ENCODE measurements around the gene RERGL.

The RERGL gene, protein sequence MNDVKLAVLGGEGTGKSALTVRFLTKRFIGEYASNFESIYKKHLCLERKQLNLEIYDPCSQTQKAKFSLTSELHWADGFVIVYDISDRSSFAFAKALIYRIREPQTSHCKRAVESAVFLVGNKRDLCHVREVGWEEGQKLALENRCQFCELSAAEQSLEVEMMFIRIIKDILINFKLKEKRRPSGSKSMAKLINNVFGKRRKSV

DNA sequence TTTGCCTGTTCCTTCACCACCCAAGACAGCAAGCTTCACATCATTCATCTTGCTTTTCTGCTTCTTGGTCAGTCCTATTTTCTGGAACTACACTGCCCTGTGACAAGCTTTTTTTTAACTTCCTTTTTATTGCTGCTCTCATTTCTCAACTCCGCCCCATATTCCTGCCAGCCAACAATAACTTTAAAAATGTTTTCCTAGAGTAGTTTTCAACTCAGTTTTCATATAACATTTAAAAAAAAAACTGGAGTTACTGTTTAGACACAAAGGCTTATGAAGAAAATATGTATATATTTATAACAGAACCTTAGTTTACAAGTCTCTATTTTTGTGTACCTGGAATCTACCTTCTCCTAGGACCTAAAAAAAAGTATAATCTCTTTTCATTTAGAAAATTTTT lies at the start of gene RERGL:
RERGL (minus strand) TSS at position 101 of the 400 bp plus-strand sequence; CDS start at position 48, 53 bp downstream.
- FAIRE-seq (no peak), DNase-seq (ENCODE audit: insufficient read length, low spot score) (no peak)
- TF ChIP-seq, protein P1, sequence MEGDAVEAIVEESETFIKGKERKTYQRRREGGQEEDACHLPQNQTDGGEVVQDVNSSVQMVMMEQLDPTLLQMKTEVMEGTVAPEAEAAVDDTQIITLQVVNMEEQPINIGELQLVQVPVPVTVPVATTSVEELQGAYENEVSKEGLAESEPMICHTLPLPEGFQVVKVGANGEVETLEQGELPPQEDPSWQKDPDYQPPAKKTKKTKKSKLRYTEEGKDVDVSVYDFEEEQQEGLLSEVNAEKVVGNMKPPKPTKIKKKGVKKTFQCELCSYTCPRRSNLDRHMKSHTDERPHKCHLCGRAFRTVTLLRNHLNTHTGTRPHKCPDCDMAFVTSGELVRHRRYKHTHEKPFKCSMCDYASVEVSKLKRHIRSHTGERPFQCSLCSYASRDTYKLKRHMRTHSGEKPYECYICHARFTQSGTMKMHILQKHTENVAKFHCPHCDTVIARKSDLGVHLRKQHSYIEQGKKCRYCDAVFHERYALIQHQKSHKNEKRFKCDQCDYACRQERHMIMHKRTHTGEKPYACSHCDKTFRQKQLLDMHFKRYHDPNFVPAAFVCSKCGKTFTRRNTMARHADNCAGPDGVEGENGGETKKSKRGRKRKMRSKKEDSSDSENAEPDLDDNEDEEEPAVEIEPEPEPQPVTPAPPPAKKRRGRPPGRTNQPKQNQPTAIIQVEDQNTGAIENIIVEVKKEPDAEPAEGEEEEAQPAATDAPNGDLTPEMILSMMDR (IDR thresholded peaks at IDR 0.05; ENCODE audit: insufficient read depth, missing control alignments) = no peak

DNA sequence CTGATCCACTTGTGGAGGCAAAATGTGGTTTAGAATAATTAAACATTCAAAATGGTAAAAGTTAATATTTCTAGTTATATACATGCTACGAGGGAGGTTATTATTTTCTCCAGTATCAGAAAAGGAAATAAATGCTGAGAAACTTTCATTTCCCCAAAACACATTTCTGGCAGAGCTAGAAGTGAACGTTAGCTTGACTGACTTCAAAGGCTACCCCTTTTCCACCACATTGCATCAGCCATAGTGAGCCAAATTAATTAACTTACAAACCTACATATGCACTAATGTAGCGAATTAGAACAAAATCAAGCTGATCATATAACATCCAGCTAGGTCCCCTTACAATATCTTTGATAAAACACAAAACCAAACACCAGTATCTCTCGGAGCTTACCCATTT lies 49.3 kb upstream of the RERGL start:
- TF ChIP-seq, protein P1 (IDR thresholded peaks at IDR 0.05; ENCODE audit: insufficient read depth, missing control alignments) = no peak
- no peak for FAIRE-seq
- no peak for DNase-seq (ENCODE audit: insufficient read length, low spot score)

DNA sequence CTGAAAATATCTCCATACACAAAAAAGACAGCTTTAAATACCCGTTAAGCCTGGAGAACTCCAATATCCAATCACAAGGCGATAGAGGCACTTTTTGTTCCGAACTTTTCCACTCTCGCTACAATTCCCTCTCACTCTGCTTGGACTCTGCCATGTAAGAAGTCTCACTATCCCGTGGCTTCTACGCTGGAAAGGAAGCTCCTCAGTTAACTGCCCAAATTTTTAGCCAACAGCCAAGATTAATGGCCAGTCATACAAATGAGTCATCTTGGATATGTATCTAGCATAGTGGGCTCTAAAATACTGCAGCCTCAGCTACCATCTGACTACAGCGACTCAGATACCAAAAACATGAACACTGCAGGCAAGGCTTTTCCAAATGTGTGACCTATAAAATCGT lies 45.5 kb upstream of the RERGL start:
- DNase-seq (ENCODE audit: insufficient read length, low spot score) (no peak), FAIRE-seq (no peak)
- TF ChIP-seq, protein P1 (IDR thresholded peaks at IDR 0.05; ENCODE audit: insufficient read depth, missing control alignments) = no peak

DNA sequence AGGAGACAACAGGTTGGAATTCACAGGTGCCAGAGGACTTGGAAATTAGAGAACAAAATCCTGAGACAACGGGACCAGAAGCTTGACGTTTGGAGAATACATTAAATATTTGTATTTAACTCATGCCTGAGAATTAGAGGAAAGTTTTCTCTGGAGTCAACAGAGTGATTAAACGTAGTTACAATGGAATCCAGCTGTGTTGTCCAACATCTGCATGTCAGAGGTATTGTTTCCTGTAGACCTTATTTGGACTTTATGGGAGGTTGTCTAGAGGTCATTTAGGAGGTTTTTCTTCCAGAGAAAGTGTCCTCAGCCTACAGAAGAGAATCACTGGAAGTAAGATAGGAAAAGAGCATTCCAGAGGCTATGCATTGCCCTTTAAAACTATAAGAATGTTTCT lies 45.1 kb upstream of the RERGL start:
- no peak for FAIRE-seq
- no peak for DNase-seq (ENCODE audit: insufficient read length, low spot score)
- TF ChIP-seq, protein P1 (IDR thresholded peaks at IDR 0.05; ENCODE audit: insufficient read depth, missing control alignments) = no peak

DNA sequence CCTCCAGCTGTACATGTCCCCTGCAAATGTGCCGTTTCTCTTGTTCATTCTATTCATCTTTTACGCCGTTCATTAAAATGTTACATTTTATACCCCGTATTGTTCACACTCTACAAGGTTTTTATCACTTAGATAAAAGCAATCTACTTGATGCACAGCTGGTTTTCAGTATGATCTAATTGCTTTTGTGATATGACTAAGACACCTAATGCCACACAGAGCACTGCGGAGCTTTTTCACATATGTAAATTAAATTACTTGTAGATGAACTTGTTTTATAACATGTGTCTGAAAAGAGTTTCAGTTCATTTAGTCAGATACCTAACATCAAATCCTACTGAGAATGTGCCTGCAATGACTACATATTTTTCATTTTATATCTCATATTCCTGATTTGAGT lies 40.9 kb upstream of the RERGL start:
- TF ChIP-seq, protein P1 (IDR thresholded peaks at IDR 0.05; ENCODE audit: insufficient read depth, missing control alignments) = no peak
- no peak for FAIRE-seq
- DNase-seq (ENCODE audit: insufficient read length, low spot score) = no peak

DNA sequence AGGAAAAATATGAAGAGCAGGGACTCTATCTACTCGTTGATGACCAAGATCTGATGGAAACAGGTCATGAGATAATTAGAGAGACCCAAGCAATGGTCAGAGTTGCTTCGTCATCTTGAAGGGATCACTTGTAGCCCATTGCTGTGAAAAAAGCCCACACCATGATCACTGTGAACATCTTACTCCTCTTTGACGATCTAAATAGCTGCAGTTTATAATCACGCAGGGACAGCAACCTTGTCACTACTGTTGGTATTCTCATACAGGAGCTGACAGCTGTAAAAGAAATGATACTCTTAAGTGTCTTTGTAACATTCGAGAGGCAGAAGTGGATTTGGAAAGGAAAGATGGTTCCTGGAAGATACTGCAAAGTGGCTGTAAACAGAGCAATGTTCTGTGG lies 33.7 kb upstream of the RERGL start:
- TF ChIP-seq, protein P1 (IDR thresholded peaks at IDR 0.05; ENCODE audit: insufficient read depth, missing control alignments) = no peak
- DNase-seq (ENCODE audit: insufficient read length, low spot score) (no peak), FAIRE-seq (no peak)

DNA sequence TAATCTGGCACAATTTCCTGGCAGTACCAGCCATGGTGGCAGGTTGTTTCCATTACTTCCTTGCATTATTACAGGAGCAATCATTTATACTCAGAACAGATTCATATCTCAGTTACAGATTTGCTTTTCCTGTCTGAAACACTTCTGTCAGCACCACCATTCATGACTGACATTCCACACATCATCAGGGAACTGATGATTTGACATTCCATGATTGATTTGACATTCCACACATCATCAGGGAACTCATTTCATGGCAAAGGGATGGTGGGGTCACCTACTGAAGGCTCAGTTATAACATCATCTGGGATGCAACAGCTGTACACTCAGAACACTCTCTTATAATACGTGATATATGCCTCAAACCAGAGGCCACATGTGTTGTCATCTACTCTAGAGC lies 30.9 kb upstream of the RERGL start:
- DNase-seq (ENCODE audit: insufficient read length, low spot score) (no peak), FAIRE-seq (no peak)
- TF ChIP-seq, protein P1 (IDR thresholded peaks at IDR 0.05; ENCODE audit: insufficient read depth, missing control alignments) = no peak

All from D721Med (cell line).